ENCODE data around the gene GJC2. TPM values are rescaled to one million over a fixed set of nuclear protein-coding genes. Genes with fewer than 3 reads are reported as not detected.
A peak's percentile ranks its signal among the peaks of the same experiment; 100 is the strongest.

The GJC2 gene
- 0.11 TPM for polyA plus RNA-seq (2012; ENCODE audit: missing spikeins)

DNA sequence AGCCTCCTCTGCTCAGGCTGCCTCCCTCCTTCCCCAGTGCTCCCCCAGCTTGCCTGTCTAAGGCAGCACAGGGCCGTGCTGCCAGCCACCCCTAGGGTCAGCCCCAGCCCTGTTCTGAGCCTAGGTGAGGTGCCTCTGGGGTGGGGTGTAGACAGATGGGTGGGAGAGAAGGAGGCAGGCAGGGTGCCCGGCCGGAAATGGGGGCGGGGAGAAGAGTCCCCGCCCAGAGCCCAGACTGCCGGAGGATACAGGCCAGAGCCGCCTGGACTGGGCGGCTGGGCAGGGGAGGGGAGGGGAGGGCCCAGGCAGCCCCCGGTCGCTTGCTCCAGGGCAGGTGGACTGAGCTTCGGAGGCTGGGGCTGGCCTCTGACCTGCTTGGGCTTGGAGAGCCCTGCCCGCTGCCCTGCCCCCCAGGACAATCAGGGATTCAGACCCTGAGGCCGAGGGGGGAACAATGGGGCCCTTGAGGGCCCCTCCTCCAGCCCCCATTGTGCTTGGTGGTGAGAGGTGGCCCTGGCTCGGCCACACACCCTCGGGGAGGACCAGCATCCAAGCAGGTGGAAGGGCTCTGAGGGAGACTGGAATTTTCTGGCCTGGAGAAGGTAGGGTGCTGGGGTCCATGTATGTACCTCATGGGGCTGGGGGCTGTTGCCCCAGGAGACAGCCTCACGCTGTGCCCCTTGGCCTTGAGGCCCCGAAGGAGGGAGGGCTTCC, at the start of gene GJC2:
Gene GJC2, plus strand, starts transcription at position 525 of the 714 bp plus-strand sequence. CDS start 7,829 bp downstream, outside the sequence.
- FAIRE-seq (no peak), DNase-seq (ENCODE audit: insufficient read length) (no peak)
- TF ChIP-seq POLR2AphosphoS5 (IDR thresholded peaks at IDR 0.05; ENCODE audit: low read depth, low read length) (no peak), POLR2A (IDR thresholded peaks at IDR 0.05; ENCODE audit: low read depth, low read length) (no peak; the same call in 1 of the 2 replicates), TAF1 (IDR thresholded peaks at IDR 0.05; ENCODE audit: borderline replicate concordance, low read depth, low read length) (no peak)

DNA sequence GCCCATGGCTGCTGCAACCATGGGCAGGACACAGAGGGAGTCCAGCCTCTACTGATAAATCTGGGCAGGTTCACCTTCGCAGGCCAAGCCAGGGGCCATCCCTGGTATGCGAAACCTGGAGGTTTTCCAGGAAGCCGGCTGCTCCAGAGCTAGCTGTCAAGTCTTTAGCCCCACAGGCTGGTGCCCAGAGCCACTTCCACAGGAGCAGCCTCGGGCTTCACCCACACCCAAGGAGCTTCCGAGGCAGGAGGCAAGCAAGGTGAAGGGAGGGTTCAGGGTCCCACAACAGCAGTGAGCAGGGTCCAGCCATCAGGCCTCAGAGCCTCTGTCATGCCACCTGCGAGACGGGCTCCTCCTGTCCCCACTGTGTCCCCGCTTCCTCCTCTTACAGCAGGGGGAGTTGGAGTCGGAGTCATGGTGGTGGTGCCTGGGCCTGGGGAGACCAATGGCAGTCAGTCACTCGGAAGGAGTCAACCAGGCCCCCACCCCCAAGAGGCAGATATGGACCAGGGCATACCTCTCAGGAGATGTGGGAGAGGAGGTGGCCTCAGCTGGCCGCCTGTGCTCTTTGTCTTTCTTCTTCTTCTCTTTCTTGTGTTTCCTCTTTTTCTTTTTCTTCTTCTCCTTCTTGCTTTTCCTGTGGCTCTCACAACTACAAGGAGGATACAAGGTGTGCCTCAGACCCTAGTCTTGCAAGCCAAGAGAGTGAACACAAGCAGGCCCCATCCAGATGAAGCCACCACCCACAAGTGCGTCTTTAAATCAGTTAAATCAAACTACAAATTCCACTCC, 48.7 kb upstream of the GJC2 start:
- DNase-seq (ENCODE audit: insufficient read length) (no peak), FAIRE-seq (no peak)
- TF ChIP-seq POLR2A (IDR thresholded peaks at IDR 0.05; ENCODE audit: low read depth, low read length) (no peak), TAF1 (IDR thresholded peaks at IDR 0.05; ENCODE audit: borderline replicate concordance, low read depth, low read length) (no peak), POLR2AphosphoS5 (IDR thresholded peaks at IDR 0.05; ENCODE audit: low read depth, low read length) (no peak; the same call in 1 of the 2 replicates)

GRCh38 chr1:228101614-228101993, 48.1 kb upstream of the GJC2 start:
- DNase-seq (ENCODE audit: insufficient read length) (no peak), FAIRE-seq (no peak)
- TF ChIP-seq TAF1 (IDR thresholded peaks at IDR 0.05; ENCODE audit: borderline replicate concordance, low read depth, low read length) (no peak), POLR2AphosphoS5 (IDR thresholded peaks at IDR 0.05; ENCODE audit: low read depth, low read length) (no peak), POLR2A (IDR thresholded peaks at IDR 0.05; ENCODE audit: low read depth, low read length) (no peak)

DNA sequence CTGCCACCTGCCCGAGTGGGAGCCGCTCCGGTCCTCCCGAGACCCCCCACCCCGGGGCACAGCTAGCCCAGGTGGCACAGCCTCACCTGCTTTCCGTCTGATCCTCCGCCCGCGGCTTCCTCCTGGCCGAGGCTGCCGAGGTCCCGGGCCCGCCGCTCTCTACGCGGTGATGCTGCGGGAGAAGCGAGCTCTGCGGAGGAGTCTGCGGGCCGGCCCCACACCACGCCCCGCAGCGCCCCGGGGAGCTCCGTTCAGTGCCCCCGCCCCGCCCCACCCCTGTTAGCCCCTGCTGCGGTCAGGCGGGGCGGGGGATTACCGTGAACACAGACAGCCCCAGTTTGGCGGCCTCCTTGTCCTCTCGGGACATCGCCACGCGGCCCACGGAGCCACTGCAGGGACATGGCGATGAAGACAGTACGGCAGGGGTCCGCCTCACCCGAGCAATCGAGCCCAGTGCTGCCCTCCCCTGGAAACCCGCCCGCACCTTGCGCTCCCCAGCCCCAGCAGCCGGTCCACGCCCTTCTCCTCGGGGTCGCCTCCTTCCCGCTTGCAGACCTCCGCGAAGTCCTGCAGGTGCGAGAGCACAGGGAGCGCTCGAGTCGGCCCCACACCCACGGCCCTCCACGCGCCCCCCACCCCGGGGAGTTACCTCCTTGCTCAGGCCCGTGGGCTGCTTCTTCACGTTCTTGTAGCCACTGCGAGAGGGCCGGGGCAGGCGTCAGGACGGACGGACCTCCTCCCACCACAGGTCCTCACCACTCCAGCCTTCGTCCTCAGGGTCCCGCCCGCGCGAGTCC, 47.5 kb upstream of the GJC2 start:
- FAIRE-seq (no peak), DNase-seq (ENCODE audit: insufficient read length) (peak; percentile 68)
- no peak for TF ChIP-seq POLR2A (IDR thresholded peaks at IDR 0.05; ENCODE audit: low read depth, low read length)
- TF ChIP-seq POLR2AphosphoS5 (IDR thresholded peaks at IDR 0.05; ENCODE audit: low read depth, low read length), result no peak
- no peak for TF ChIP-seq TAF1 (IDR thresholded peaks at IDR 0.05; ENCODE audit: borderline replicate concordance, low read depth, low read length)

DNA sequence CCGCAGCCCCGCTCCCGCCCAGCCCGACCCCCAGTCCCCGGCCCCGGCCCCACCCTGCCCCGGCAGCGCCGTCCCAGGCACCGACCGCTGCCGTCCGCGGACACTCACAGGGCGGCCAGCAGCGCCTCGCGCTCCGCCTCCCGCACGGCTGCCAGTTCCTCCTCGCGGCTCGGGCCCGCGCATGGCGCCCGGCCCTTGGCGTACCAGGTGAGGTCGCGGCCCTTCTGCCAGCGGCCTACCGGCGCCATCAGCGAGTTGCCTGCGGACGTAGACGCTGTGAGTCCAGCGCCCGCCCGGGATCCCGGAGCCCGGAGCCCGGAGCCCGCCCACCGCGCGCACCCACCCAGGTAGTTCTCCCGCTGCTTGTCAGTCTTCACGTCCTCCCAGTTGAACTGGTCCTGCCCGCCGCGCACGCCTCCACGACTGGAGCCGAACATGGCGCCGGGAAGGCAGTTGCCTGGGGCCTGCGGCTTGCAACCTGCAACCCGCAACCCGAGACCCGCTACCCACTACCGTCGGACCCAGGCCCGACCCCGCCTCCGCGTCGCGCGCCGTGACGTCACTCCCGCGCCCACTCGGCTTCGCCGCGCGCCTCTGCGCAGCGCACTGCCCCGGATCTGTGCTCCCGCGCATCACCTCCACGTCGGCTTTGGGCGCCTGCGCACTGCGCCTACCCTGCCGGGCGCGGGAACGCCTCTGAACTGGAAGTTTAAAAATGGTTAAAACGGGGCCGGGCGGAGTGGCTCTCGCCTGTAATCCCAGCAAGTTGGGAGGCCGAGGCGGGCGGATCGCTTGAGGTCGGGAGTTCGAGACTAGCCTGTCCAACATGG, 46.7 kb upstream of the GJC2 start, which contains the start of gene C1orf35:
Gene C1orf35, minus strand, starts transcription at position 535 of the 830 bp plus-strand sequence. Its CDS starts 98 bp downstream, at position 437.
- TF ChIP-seq TAF1 (IDR thresholded peaks at IDR 0.05; ENCODE audit: borderline replicate concordance, low read depth, low read length) (no peak; the same call in 1 of the 2 replicates), POLR2AphosphoS5 (IDR thresholded peaks at IDR 0.05; ENCODE audit: low read depth, low read length) (0 out of 2 replicates have a peak, but pooled peaks have one; percentile 38), POLR2A (IDR thresholded peaks at IDR 0.05; ENCODE audit: low read depth, low read length) (peak; percentile 60; the same call in 1 of the 2 replicates)
- DNase-seq (ENCODE audit: insufficient read length), result peak; percentile 99
- FAIRE-seq, result peak; percentile 99

GRCh38 chr1:228104526-228105269, 45.0 kb upstream of the GJC2 start:
- TF ChIP-seq POLR2AphosphoS5 (IDR thresholded peaks at IDR 0.05; ENCODE audit: low read depth, low read length), result no peak
- TF ChIP-seq POLR2A (IDR thresholded peaks at IDR 0.05; ENCODE audit: low read depth, low read length), result 0 out of 2 replicates have a peak, but pooled peaks have one; percentile 17
- no peak for FAIRE-seq
- no peak for DNase-seq (ENCODE audit: insufficient read length)

- FAIRE-seq, result no peak
- TF ChIP-seq TAF1 (IDR thresholded peaks at IDR 0.05; ENCODE audit: borderline replicate concordance, low read depth, low read length) (no peak), POLR2AphosphoS5 (IDR thresholded peaks at IDR 0.05; ENCODE audit: low read depth, low read length) (no peak)
- no peak for DNase-seq (ENCODE audit: insufficient read length)
Observed at GRCh38 chr1:228105270-228105995, 44.3 kb upstream of the GJC2 start.

DNA sequence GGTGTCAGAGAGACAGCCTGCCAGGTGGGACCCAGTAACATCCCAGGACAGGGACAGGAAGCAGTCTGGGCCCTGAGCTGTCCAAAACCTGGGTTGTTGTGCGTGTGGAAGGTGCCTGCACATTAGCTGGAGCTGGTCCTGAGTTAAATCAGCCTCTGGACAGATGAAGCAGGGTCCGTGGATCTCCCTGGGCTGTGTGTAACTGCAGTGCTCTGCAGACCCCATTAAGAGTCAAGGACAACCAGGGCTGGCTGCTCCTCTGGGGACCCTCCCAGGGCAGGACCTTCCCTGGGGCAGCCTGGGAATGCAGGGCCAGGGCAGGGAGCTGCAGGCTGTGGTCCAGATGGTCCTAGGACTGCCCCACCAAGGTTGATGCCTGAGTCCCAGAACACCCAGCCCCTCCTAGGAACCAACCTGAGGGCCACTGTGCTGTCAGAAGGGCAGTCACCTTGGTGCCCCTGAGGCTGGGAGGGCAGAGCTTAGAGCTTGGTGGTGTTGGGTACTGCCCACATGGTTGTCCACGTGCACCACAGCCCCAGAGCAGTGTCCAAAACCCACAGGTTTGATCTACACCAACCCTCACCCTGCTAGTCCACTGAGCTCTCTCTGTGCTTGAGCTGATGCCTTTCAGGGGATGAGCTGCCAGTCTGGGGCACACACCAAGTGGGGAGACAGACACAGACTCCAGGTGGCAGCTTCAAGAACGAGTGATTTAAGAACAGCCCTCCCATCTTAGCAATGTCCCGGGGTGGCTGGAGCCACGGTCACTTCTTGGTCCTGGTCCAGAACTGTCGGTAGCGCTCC, 43.5 kb upstream of the GJC2 start:
- DNase-seq (ENCODE audit: insufficient read length) (no peak), FAIRE-seq (no peak)
- no peak for TF ChIP-seq POLR2AphosphoS5 (IDR thresholded peaks at IDR 0.05; ENCODE audit: low read depth, low read length)
- TF ChIP-seq TAF1 (IDR thresholded peaks at IDR 0.05; ENCODE audit: borderline replicate concordance, low read depth, low read length), result no peak
- TF ChIP-seq POLR2A (IDR thresholded peaks at IDR 0.05; ENCODE audit: low read depth, low read length), result no peak

DNA sequence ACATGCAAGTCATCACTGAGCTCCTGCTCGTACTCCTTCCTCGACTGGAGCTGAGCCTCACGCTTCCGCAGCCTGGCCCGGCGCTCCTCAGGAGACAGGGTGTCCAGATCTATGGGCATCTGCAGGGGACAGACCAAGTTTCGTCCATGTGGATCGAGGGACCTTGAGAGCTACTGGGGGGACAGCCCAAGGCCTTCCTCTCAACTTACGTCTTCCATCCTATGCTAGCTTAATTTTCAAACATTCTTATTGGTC, 43.0 kb upstream of the GJC2 start:
- DNase-seq (ENCODE audit: insufficient read length) (no peak), FAIRE-seq (no peak)
- no peak for TF ChIP-seq POLR2AphosphoS5 (IDR thresholded peaks at IDR 0.05; ENCODE audit: low read depth, low read length)
- TF ChIP-seq POLR2A (IDR thresholded peaks at IDR 0.05; ENCODE audit: low read depth, low read length), result no peak
- no peak for TF ChIP-seq TAF1 (IDR thresholded peaks at IDR 0.05; ENCODE audit: borderline replicate concordance, low read depth, low read length)
